ENCODE data around the gene MS4A3. TPM values are rescaled to one million over a fixed set of nuclear protein-coding genes. Genes with fewer than 3 reads are reported as not detected.
"Not testable (repeated sequence)": the region's sequence is repeated elsewhere in the genome, so short reads cannot be mapped to it uniquely, and the experiment has no call there.

Gene MS4A3
- polyA plus RNA-seq, 3 donors = 0.26 TPM; not detected in 2

- H3K4me1 Mint-ChIP-seq = peaks cover 14% of the 10 kb centered on the region
- H3K36me3 Mint-ChIP-seq; H3K27me3 Mint-ChIP-seq (ENCODE audit: low read depth in 3 of 3): not testable (repeated sequence)
Measured at GRCh38 chr11:60050839-60051238, 5.6 kb upstream of the MS4A3 start.

GRCh38 chr11:60059052-60059451 lies 2.6 kb downstream of the MS4A3 start:
- no CpG with 5 or more reads among the region's 3 CpGs for WGBS (ENCODE audit: insufficient coverage)
- no peak overlapping the region for H3K4me3 ChIP-seq (replicated peaks in 1 of 3; ENCODE audit: low read depth in 2 of 3, low read length in 3 of 3)

More at GRCh38 chr11:60050839-60051238, 5.6 kb upstream of the MS4A3 start:
- H3K9me3 Mint-ChIP-seq; DNase-seq; H3K4me3 Mint-ChIP-seq; H3K9me3 ChIP-seq (replicated peaks in 1 of 2; ENCODE audit: control insufficient read depth in 1 of 2, insufficient read depth in 1 of 2, low read length in 2 of 2); H3K4me3 ChIP-seq (replicated peaks in 1 of 3; ENCODE audit: low read depth in 2 of 3, low read length in 3 of 3); H3K27ac ChIP-seq (ENCODE audit: low read depth in 1 of 2, low read length in 2 of 2); H3K27me3 ChIP-seq (ENCODE audit: control insufficient read depth in 2 of 2, insufficient read depth in 2 of 2, low read length in 2 of 2); H3K79me2 ChIP-seq (ENCODE audit: insufficient read depth, low read length); intact Hi-C loops (cut with micrococcal nuclease); H3K27ac Mint-ChIP-seq; H2AFZ ChIP-seq (ENCODE audit: insufficient read depth, low read depth, low read length, poor library complexity, severe bottlenecking); H3K9ac ChIP-seq (ENCODE audit: insufficient read depth, low read length, poor library complexity, severe bottlenecking); H4K20me1 ChIP-seq (ENCODE audit: insufficient read depth, low read length); H3K4me2 ChIP-seq (replicated peaks; ENCODE audit: extremely low read depth, low read length, poor library complexity, severe bottlenecking); H3K36me3 ChIP-seq (replicated peaks in 1 of 2; ENCODE audit: control insufficient read depth in 1 of 2, insufficient read depth in 2 of 2, low read length in 2 of 2): not testable (repeated sequence)
- H3K4me1 ChIP-seq (ENCODE audit: control insufficient read depth in 1 of 2, insufficient read depth in 2 of 2, low read length in 2 of 2) = peaks cover 10 to 12% of the 10 kb centered on the region in 2 donors
- no CpG with 5 or more reads among the region's 3 CpGs for WGBS (ENCODE audit: insufficient coverage)

More at GRCh38 chr11:60059052-60059451, 2.6 kb downstream of the MS4A3 start:
- Histone ChIP-seq H3K27ac (ENCODE audit: low read depth in 1 of 2, low read length in 2 of 2) (no peak overlapping the region), H3K36me3 (replicated peaks in 1 of 2; ENCODE audit: control insufficient read depth in 1 of 2, insufficient read depth in 2 of 2, low read length in 2 of 2) (no peaks in the 10 kb centered on the region), H3K4me2 (replicated peaks; ENCODE audit: extremely low read depth, low read length, poor library complexity, severe bottlenecking) (no peak overlapping the region), H3K4me1 (ENCODE audit: control insufficient read depth in 1 of 2, insufficient read depth in 2 of 2, low read length in 2 of 2) (peaks cover 42 to 50% of the 10 kb centered on the region in 2 donors), H4K20me1 (ENCODE audit: insufficient read depth, low read length) (no peaks in the 10 kb centered on the region), H3K9ac (ENCODE audit: insufficient read depth, low read length, poor library complexity, severe bottlenecking) (no peak overlapping the region), H3K9me3 (replicated peaks in 1 of 2; ENCODE audit: control insufficient read depth in 1 of 2, insufficient read depth in 1 of 2, low read length in 2 of 2) (no peaks in the 10 kb centered on the region), H2AFZ (ENCODE audit: insufficient read depth, low read depth, low read length, poor library complexity, severe bottlenecking) (peak overlapping the region; percentile 52), H3K79me2 (ENCODE audit: insufficient read depth, low read length) (peaks cover 63% of the 10 kb centered on the region), H3K27me3 (ENCODE audit: control insufficient read depth in 2 of 2, insufficient read depth in 2 of 2, low read length in 2 of 2) (no peaks in the 10 kb centered on the region)
- Mint-ChIP-seq H3K4me1 (peaks cover 63% of the 10 kb centered on the region), H3K4me3 (no peak overlapping the region), H3K9me3 (no peaks in the 10 kb centered on the region), H3K27ac (no peak overlapping the region), H3K27me3 (ENCODE audit: low read depth in 3 of 3) (no peaks in the 10 kb centered on the region), H3K36me3 (no peaks in the 10 kb centered on the region)
- no peak for TF ChIP-seq CTCF (IDR thresholded peaks at IDR 0.05)
- no peak for DNase-seq
- intact Hi-C loops (cut with micrococcal nuclease) = no loop called here

Data from CD14-positive monocyte (primary cell).